Measurements from ENCODE around the gene RACGAP1.

DNA sequence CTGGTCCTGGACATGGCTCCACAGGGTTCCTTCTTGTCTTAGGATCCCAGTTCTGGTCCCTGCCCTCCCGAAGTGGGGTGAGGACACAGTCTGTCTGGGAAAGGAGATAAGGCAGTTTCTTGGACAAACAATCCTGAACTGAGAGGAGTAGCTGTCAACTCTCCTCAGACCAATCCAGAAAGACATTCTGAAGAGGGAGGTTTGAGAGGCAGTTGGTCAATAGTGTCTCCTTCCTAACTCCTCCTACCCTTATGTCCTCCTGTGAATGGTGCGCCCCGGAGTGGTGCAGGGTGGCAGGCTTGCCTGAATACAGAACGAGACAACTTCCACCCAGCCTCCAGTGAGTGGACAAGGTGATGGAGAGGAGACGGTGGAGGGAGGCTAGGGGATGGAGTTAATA is 16.7 kb upstream of the RACGAP1 start:
- TF ChIP-seq, protein P1, sequence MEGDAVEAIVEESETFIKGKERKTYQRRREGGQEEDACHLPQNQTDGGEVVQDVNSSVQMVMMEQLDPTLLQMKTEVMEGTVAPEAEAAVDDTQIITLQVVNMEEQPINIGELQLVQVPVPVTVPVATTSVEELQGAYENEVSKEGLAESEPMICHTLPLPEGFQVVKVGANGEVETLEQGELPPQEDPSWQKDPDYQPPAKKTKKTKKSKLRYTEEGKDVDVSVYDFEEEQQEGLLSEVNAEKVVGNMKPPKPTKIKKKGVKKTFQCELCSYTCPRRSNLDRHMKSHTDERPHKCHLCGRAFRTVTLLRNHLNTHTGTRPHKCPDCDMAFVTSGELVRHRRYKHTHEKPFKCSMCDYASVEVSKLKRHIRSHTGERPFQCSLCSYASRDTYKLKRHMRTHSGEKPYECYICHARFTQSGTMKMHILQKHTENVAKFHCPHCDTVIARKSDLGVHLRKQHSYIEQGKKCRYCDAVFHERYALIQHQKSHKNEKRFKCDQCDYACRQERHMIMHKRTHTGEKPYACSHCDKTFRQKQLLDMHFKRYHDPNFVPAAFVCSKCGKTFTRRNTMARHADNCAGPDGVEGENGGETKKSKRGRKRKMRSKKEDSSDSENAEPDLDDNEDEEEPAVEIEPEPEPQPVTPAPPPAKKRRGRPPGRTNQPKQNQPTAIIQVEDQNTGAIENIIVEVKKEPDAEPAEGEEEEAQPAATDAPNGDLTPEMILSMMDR (conservative IDR thresholded peaks at IDR 0.05; ENCODE audit: low read depth in 2 of 2), result no peak
- TF ChIP-seq POLR2AphosphoS5 (IDR thresholded peaks at IDR 0.05; ENCODE audit: low read depth), result no peak
- no peak for TF ChIP-seq EZH2phosphoT487 (IDR thresholded peaks at IDR 0.05; ENCODE audit: unreplicated experiment)
- TF ChIP-seq EZH2 (IDR thresholded peaks at IDR 0.05; ENCODE audit: low read depth, unreplicated experiment), result no peak
- TF ChIP-seq, protein P2, sequence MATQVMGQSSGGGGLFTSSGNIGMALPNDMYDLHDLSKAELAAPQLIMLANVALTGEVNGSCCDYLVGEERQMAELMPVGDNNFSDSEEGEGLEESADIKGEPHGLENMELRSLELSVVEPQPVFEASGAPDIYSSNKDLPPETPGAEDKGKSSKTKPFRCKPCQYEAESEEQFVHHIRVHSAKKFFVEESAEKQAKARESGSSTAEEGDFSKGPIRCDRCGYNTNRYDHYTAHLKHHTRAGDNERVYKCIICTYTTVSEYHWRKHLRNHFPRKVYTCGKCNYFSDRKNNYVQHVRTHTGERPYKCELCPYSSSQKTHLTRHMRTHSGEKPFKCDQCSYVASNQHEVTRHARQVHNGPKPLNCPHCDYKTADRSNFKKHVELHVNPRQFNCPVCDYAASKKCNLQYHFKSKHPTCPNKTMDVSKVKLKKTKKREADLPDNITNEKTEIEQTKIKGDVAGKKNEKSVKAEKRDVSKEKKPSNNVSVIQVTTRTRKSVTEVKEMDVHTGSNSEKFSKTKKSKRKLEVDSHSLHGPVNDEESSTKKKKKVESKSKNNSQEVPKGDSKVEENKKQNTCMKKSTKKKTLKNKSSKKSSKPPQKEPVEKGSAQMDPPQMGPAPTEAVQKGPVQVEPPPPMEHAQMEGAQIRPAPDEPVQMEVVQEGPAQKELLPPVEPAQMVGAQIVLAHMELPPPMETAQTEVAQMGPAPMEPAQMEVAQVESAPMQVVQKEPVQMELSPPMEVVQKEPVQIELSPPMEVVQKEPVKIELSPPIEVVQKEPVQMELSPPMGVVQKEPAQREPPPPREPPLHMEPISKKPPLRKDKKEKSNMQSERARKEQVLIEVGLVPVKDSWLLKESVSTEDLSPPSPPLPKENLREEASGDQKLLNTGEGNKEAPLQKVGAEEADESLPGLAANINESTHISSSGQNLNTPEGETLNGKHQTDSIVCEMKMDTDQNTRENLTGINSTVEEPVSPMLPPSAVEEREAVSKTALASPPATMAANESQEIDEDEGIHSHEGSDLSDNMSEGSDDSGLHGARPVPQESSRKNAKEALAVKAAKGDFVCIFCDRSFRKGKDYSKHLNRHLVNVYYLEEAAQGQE (IDR thresholded peaks at IDR 0.05; ENCODE audit: unreplicated experiment), result no peak
- TF ChIP-seq ZNF331 (CRISPR knock-in tag; IDR thresholded peaks at IDR 0.05; ENCODE audit: low read depth), result no peak
- TF ChIP-seq JUNB (IDR thresholded peaks at IDR 0.05; ENCODE audit: unreplicated experiment), result no peak
- no peak for TF ChIP-seq CREB1 (CRISPR knock-in tag; IDR thresholded peaks at IDR 0.05; ENCODE audit: low read depth)
- TF ChIP-seq, protein P3, sequence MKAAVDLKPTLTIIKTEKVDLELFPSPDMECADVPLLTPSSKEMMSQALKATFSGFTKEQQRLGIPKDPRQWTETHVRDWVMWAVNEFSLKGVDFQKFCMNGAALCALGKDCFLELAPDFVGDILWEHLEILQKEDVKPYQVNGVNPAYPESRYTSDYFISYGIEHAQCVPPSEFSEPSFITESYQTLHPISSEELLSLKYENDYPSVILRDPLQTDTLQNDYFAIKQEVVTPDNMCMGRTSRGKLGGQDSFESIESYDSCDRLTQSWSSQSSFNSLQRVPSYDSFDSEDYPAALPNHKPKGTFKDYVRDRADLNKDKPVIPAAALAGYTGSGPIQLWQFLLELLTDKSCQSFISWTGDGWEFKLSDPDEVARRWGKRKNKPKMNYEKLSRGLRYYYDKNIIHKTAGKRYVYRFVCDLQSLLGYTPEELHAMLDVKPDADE (IDR thresholded peaks at IDR 0.05), result no peak

All from GM23338 (cell line).